ENCODE data around the gene SRGAP2B. TPM values are rescaled to one million over a fixed set of nuclear protein-coding genes. Genes with fewer than 3 reads are reported as not detected.
"Not testable (repeated sequence)": the region's sequence is repeated elsewhere in the genome, so short reads cannot be mapped to it uniquely, and the experiment has no call there.

The SRGAP2B gene
- total and polyA plus RNA-seq, 4 experiments from 2014 or later = 0.76 to 28.5 (median 14.3) TPM

DNA sequence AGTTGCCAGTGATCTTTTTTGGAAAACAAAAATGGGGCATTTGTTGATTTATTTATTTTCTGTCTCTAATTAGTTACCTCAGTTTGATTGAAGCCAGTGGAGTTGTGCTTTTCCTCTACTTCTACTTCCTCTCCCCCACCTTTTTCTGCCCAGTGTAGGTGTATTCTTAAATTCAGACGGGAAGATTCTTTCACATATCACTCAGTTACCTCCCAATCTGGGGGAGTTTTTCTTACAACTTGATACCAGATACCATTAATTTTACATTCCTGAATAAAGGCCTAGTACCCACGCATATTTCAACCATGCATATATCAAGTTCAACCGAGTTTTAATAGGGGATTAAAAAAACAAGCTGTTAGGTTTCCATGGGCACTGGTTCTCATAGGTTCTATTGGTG lies 16.5 kb upstream of the SRGAP2B start:
- H3K4me3 Mint-ChIP-seq; CTCF ChIA-PET (ENCODE audit: partially characterized antibody): not testable (repeated sequence)

DNA sequence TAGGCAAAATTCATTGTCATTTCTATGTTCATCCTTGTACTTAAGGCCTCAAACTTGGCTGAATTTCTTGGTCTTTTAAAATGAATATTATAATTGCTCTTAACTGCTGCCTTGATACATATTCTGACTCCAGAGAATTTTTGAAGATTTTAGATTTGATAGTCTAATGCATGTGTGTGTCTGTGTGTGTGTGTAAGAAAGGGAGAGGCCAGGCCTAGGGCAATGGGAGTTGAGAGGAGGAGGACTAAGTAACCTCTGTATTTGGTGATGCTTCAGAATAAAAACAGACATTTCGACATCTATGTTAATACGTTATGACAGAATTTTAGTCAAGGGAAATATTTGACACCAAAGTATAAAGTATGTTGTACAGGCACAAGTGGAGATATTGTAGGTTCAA lies 8.2 kb upstream of the SRGAP2B start:
- H3K9me3 ChIP-seq (ENCODE audit: control insufficient read depth in 1 of 2, low read length in 2 of 2); H3K27me3 ChIP-seq (ENCODE audit: insufficient read depth, low read length); H3K27ac ChIP-seq (ENCODE audit: low read depth, low read length); H3K4me1 ChIP-seq (ENCODE audit: insufficient read depth, low read length); H3K4me3 ChIP-seq (ENCODE audit: low read length in 2 of 2); H3K36me3 ChIP-seq (ENCODE audit: insufficient read depth, low read length); H3K4me1 Mint-ChIP-seq; H3K9me3 Mint-ChIP-seq; DNase-seq; POLR2A ChIA-PET (ENCODE audit: partially characterized antibody); H3K36me3 Mint-ChIP-seq; CTCF ChIA-PET (ENCODE audit: partially characterized antibody); H3K27ac Mint-ChIP-seq; H3K27me3 Mint-ChIP-seq; intact Hi-C loops (cut with micrococcal nuclease); H3K4me3 Mint-ChIP-seq: not testable (repeated sequence)

More for the DNA sequence above, 16.5 kb upstream of the SRGAP2B start:
- DNase-seq; POLR2A ChIA-PET (ENCODE audit: partially characterized antibody); H3K9me3 ChIP-seq (ENCODE audit: control insufficient read depth in 1 of 2, low read length in 2 of 2); H3K36me3 ChIP-seq (ENCODE audit: insufficient read depth, low read length); H3K4me3 ChIP-seq (ENCODE audit: low read length in 2 of 2); H3K27ac Mint-ChIP-seq; H3K4me1 Mint-ChIP-seq; H3K36me3 Mint-ChIP-seq; H3K4me1 ChIP-seq (ENCODE audit: insufficient read depth, low read length); H3K27me3 ChIP-seq (ENCODE audit: insufficient read depth, low read length); H3K9me3 Mint-ChIP-seq; H3K27me3 Mint-ChIP-seq; intact Hi-C loops (cut with micrococcal nuclease); H3K27ac ChIP-seq (ENCODE audit: low read depth, low read length): not testable (repeated sequence)

DNA sequence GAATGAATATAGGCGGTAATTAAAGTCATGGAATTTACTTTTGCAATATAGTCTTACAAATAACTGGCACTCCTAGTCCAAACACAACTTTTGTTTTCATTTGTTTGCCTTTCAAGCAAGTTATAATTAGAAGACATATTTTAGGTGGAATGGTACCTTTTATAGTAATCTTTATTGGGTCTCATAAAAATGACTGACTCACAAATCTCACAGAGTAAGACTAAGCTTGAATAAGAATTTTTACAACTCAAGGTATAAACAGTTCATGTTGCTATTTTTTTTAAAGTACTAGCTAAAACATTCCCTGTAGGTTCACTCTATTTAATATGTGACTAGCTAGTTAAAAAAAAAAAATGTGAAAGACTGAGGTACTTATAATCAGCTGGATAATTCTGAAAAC lies 6.6 kb upstream of the SRGAP2B start:
- H3K9me3 Mint-ChIP-seq; H3K27me3 ChIP-seq (ENCODE audit: insufficient read depth, low read length); CTCF ChIA-PET (ENCODE audit: partially characterized antibody); H3K4me3 Mint-ChIP-seq; intact Hi-C loops (cut with micrococcal nuclease); H3K36me3 Mint-ChIP-seq; H3K4me1 ChIP-seq (ENCODE audit: insufficient read depth, low read length); H3K27ac ChIP-seq (ENCODE audit: low read depth, low read length); H3K27me3 Mint-ChIP-seq; POLR2A ChIA-PET (ENCODE audit: partially characterized antibody); H3K36me3 ChIP-seq (ENCODE audit: insufficient read depth, low read length); H3K27ac Mint-ChIP-seq; H3K9me3 ChIP-seq (ENCODE audit: control insufficient read depth in 1 of 2, low read length in 2 of 2); DNase-seq; H3K4me1 Mint-ChIP-seq; H3K4me3 ChIP-seq (ENCODE audit: low read length in 2 of 2): not testable (repeated sequence)

DNA sequence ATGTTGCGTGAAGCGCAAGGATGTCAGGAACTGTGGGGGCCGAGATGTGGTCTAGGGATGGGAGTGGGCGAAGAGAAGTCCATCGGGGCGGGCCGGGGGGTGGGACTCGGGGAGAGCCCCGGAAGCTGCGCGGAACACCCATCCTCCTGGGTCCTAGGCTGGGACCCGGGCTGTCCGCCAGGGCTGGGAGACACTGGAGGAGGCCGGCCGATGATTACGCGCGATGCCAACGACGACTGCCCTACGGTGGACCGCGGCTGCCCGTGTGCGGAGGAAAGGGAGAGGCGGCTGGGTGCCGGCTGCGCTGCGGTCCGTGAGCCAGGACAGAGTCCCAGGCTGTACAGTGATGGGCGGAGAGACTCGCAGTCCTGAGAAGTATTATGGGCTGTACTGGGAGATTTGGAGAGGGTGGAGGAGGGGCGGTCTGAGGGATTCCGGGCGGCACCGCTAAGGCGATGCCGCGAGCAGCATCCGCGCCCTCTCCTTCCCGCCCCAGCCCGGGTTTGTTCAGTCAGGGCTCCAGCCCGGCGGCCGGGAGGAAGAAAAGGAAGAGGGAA lies 395 bp downstream of the SRGAP2B start:
- H3K36me3 ChIP-seq (ENCODE audit: insufficient read depth, low read length); POLR2A ChIA-PET (ENCODE audit: partially characterized antibody); H3K36me3 Mint-ChIP-seq; H3K4me1 ChIP-seq (ENCODE audit: insufficient read depth, low read length); intact Hi-C loops (cut with micrococcal nuclease); H3K27ac ChIP-seq (ENCODE audit: low read depth, low read length); H3K4me3 ChIP-seq (ENCODE audit: low read length in 2 of 2); H3K4me1 Mint-ChIP-seq; H3K27me3 Mint-ChIP-seq; H3K9me3 ChIP-seq (ENCODE audit: control insufficient read depth in 1 of 2, low read length in 2 of 2); H3K27me3 ChIP-seq (ENCODE audit: insufficient read depth, low read length); H3K27ac Mint-ChIP-seq; CTCF ChIA-PET (ENCODE audit: partially characterized antibody); H3K9me3 Mint-ChIP-seq: not testable (repeated sequence)
- H3K4me3 Mint-ChIP-seq = peak overlapping the region in 6 of 8 donors; percentile 20 to 63 (median 40)
- DNase-seq = peak; percentile 3 to 16 (median 4)

DNA sequence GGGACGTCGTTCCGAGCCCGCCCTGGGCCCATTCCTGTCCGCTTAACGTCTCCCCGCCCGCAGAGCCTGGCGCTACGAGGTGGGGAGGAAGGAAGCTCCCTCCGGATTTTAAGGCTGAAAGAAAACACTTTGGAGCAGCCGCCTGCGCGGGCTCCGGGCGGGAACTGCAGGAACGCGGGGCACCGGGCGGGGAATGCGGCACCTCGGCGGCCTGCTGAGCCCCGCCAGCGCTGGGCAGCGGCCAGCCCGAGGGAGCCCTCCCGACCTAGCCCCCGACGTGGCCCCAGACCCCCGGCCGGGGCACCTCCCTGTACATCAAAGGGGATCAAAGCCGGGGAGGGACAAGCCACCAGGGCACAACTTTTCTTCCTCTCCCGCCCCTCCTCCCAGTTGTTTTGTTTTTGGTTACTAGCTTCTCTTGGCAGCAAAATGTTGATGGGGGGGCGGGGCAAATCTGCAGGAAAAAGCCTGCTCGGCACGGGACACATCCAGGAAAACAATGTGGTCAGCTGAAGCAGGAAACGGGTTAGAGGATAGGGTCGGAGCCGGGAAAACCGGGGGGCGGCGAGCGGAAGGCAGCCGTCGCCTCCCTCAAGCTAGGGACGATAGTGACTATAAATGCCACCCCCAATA lies 1.5 kb downstream of the SRGAP2B start:
- CTCF ChIA-PET (ENCODE audit: partially characterized antibody); POLR2A ChIA-PET (ENCODE audit: partially characterized antibody); H3K27me3 ChIP-seq (ENCODE audit: insufficient read depth, low read length); H3K9me3 ChIP-seq (ENCODE audit: control insufficient read depth in 1 of 2, low read length in 2 of 2); H3K27ac ChIP-seq (ENCODE audit: low read depth, low read length); H3K27me3 Mint-ChIP-seq; H3K36me3 ChIP-seq (ENCODE audit: insufficient read depth, low read length); intact Hi-C loops (cut with micrococcal nuclease); H3K9me3 Mint-ChIP-seq; H3K36me3 Mint-ChIP-seq; H3K4me3 ChIP-seq (ENCODE audit: low read length in 2 of 2); H3K4me1 ChIP-seq (ENCODE audit: insufficient read depth, low read length); H3K4me1 Mint-ChIP-seq: not testable (repeated sequence)
- H3K27ac Mint-ChIP-seq = peak overlapping the region in 3 of 7 donors; percentile 72 to 84 (median 81)
- peak; percentile 1 to 41 (median 8) for DNase-seq
- peak overlapping the region; percentile 87 to 95 (median 93) for H3K4me3 Mint-ChIP-seq

DNA sequence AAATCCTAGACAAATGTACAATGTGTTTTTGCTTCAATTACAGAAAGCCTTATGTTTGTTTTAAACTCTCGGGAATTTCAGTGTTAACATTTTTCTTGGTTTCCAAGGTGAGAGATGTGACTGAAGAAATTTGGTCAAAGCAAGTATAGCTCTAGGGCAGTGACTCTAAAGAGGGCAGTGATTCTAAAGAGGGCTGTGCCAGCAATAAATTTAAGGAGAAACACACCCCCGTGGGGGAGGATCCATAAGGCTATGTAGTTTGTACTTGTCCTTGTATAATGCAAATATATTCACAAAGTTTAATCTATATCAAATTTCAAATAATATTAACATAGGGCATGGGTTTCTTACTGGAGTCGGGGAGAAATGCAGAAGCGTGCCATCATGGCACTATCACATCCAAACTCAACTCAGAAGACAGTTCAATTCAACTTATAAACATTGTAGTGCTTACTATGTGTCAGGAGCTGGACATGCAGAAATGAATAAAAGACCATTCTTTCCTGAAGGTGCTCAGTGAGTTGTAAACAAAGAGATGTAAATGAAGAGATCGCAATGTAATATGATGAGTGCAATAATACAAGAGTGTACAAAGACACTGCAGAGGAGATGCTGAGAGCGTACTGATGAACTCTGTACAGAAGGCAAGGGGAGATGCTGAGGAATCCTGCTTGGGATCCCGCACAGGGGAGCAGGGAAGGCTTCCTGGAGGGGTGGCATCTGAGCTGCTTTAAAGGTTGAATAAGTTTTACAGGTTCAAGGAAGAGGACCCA lies 12.5 kb downstream of the SRGAP2B start:
- H3K27ac Mint-ChIP-seq; CTCF ChIA-PET (ENCODE audit: partially characterized antibody); H3K27me3 ChIP-seq (ENCODE audit: insufficient read depth, low read length); intact Hi-C loops (cut with micrococcal nuclease); H3K9me3 Mint-ChIP-seq; H3K27ac ChIP-seq (ENCODE audit: low read depth, low read length); H3K4me3 Mint-ChIP-seq; DNase-seq; H3K36me3 ChIP-seq (ENCODE audit: insufficient read depth, low read length); H3K36me3 Mint-ChIP-seq; H3K4me3 ChIP-seq (ENCODE audit: low read length in 2 of 2); H3K9me3 ChIP-seq (ENCODE audit: control insufficient read depth in 1 of 2, low read length in 2 of 2); H3K4me1 ChIP-seq (ENCODE audit: insufficient read depth, low read length); H3K27me3 Mint-ChIP-seq; H3K4me1 Mint-ChIP-seq; POLR2A ChIA-PET (ENCODE audit: partially characterized antibody): not testable (repeated sequence)

DNA sequence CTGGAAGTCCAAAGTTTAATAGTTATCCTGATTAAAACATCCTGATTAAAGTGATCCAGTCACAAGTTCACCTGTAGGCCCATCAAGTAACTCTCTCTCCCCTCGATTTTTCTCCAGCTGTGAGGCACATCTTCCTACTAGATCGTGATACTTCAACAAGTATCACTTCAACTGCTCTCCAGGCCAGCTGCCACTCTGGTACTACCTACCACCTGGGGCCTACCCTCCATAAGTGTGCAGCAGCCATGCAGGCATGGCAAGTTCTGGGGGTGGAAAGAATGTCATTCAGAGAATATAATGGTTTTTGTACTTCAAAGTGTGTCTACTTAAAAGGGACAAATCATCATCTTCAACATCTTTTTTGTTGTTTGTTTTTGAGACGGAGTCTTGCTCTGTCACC lies 14.9 kb downstream of the SRGAP2B start:
- DNase-seq; H3K4me1 Mint-ChIP-seq; H3K27ac Mint-ChIP-seq; H3K9me3 Mint-ChIP-seq; POLR2A ChIA-PET (ENCODE audit: partially characterized antibody); intact Hi-C loops (cut with micrococcal nuclease); CTCF ChIA-PET (ENCODE audit: partially characterized antibody); H3K9me3 ChIP-seq (ENCODE audit: control insufficient read depth in 1 of 2, low read length in 2 of 2); H3K36me3 ChIP-seq (ENCODE audit: insufficient read depth, low read length); H3K4me3 ChIP-seq (ENCODE audit: low read length in 2 of 2); H3K27me3 ChIP-seq (ENCODE audit: insufficient read depth, low read length); H3K27ac ChIP-seq (ENCODE audit: low read depth, low read length); H3K36me3 Mint-ChIP-seq; H3K4me3 Mint-ChIP-seq; H3K27me3 Mint-ChIP-seq; H3K4me1 ChIP-seq (ENCODE audit: insufficient read depth, low read length): not testable (repeated sequence)
